Cardiac muscle cell (in vitro differentiated cells and primary cell): ENCODE data around the gene LAMP1. TPM values are rescaled to one million over a fixed set of nuclear protein-coding genes. Genes with fewer than 3 reads are reported as not detected.

Source experiments
- DNase-seq, 2 donors: peaks; one replicate each; pipeline versions ENCODE4 v3.0.0 to v3.0.0-alpha.2; 2010 to 2017; ENCODE audit warnings: low read depth in 1 of 2, low spot score in 1 of 2
- H3K27ac ChIP-seq: fragments of 200-600 bp; sonication (generic); 2 replicates; pipeline ENCODE4 v1.5.1; 2016
- H3K27me3 ChIP-seq: fragments of 200-600 bp; sonication (generic); 2 replicates; pipeline ENCODE4 v1.6.0; 2016; ENCODE audit warnings: control low read depth
- H3K36me3 ChIP-seq: fragments of 200-600 bp; sonication (generic); 2 replicates; pipeline ENCODE4 v1.5.1; 2016; ENCODE audit warnings: control low read depth
- H3K4me1 ChIP-seq: fragments of 200-600 bp; sonication (generic); 2 replicates; pipeline ENCODE4 v1.8.1; 2017; ENCODE audit warnings: low read depth, mild to moderate bottlenecking, mixed run types
- H3K4me3 ChIP-seq: fragments of 200-600 bp; sonication (generic); 2 replicates; pipeline ENCODE4 v1.5.1; 2016; ENCODE audit warnings: mild to moderate bottlenecking
- H3K9me3 ChIP-seq: fragments of 200-600 bp; sonication (generic); 2 replicates; pipeline ENCODE4 v1.5.1; 2017; ENCODE audit warnings: low read depth, mild to moderate bottlenecking, control low read depth
- CTCF ChIP-seq: IDR thresholded peaks from 2 replicates; pipeline ENCODE4 v1.5.1; 2012; ENCODE audit warnings: low read depth, mild to moderate bottlenecking, low read length
- polyA plus RNA-seq: library from polyadenylated mRNA; unstranded; fragments of >200 nt; fragmentation: Nextera tagmentation; extraction: Ambion mirVana; gene quantifications from 2 replicates; pipeline ENCODE4 v1.2.1, GENCODE V29; 2016
- total RNA-seq: library from RNA; depleted of rRNA; stranded (reverse); fragments of >200 nt; gene quantifications from 2 replicates; pipeline ENCODE4 v1.2.3, GENCODE V29; 2016

LAMP1 gene
- total and polyA plus RNA-seq, 2 experiments from 2014 or later, result 43.8 to 83.7 TPM

- no peaks in the 10 kb centered on the region for H3K27me3 ChIP-seq
- no peaks in the 10 kb centered on the region for H3K4me1 ChIP-seq
- peaks cover 15% of the 10 kb centered on the region for H3K36me3 ChIP-seq
- H3K9me3 ChIP-seq, result no peaks in the 10 kb centered on the region
- no peak overlapping the region for H3K27ac ChIP-seq
- no peak for TF ChIP-seq CTCF
- no peak overlapping the region for H3K4me3 ChIP-seq
- DNase-seq, result no peak
Observed at GRCh38 chr13:113267642-113268405, 29.2 kb upstream of the LAMP1 start.

GRCh38 chr13:113272031-113272430 lies 25.0 kb upstream of the LAMP1 start:
- no peaks in the 10 kb centered on the region for H3K9me3 ChIP-seq
- no peaks in the 10 kb centered on the region for H3K36me3 ChIP-seq
- no peaks in the 10 kb centered on the region for H3K4me1 ChIP-seq
- no peak for TF ChIP-seq CTCF
- no peaks in the 10 kb centered on the region for H3K27me3 ChIP-seq
- DNase-seq, result no peak
- H3K27ac ChIP-seq, result no peak overlapping the region
- H3K4me3 ChIP-seq, result no peak overlapping the region

- no peaks in the 10 kb centered on the region for H3K9me3 ChIP-seq
- no peak for DNase-seq
- no peak overlapping the region for H3K4me3 ChIP-seq
- H3K27me3 ChIP-seq, result no peaks in the 10 kb centered on the region
- no peaks in the 10 kb centered on the region for H3K36me3 ChIP-seq
- no peak for TF ChIP-seq CTCF
- no peak overlapping the region for H3K27ac ChIP-seq
- no peaks in the 10 kb centered on the region for H3K4me1 ChIP-seq
Observed at GRCh38 chr13:113272701-113273181, 24.3 kb upstream of the LAMP1 start.

GRCh38 chr13:113273321-113273720 lies 23.7 kb upstream of the LAMP1 start:
- H3K9me3 ChIP-seq, result no peaks in the 10 kb centered on the region
- H3K4me1 ChIP-seq, result no peaks in the 10 kb centered on the region
- H3K27me3 ChIP-seq, result no peaks in the 10 kb centered on the region
- H3K4me3 ChIP-seq, result no peak overlapping the region
- TF ChIP-seq CTCF, result no peak
- no peak overlapping the region for H3K27ac ChIP-seq
- DNase-seq, result no peak
- no peaks in the 10 kb centered on the region for H3K36me3 ChIP-seq

DNA sequence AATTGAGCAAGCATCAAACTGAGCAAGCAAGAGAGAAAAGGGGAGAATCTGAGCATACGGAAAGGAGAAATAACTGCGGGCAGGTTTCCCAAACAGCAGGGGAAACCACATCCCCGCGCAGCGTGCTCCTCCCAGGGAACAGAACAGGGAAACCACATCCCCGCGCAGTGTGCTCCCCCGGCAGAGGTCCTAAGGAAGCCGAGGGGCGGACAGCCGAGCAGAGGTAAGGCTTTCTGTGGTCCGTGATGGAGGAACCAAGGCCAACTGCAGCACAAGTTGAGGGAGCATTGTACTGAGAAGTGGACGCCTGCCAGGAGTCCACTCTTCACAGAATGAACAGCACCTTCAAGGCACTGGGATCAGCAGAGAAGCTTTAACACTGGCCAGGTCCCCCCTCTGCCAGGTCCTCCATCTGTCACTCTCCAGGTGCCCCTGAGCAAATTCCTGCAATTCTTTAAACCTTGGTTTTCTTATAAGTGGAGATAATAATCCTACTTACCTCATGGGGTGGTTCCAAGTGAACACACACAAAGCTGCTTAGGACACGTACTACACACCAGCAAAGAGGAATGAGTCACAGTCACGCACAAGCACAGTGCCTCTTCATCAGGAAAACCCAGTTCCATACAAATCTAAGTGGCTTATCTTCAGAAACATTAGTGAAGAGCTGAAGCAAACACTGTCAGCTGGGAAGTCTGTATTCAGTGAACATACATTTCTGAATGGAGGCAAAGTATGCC lies 23.0 kb upstream of the LAMP1 start:
- TF ChIP-seq CTCF, result no peak
- Histone ChIP-seq H3K4me1 (no peaks in the 10 kb centered on the region), H3K4me3 (no peak overlapping the region), H3K36me3 (no peaks in the 10 kb centered on the region), H3K27ac (no peak overlapping the region), H3K9me3 (no peaks in the 10 kb centered on the region), H3K27me3 (no peaks in the 10 kb centered on the region)
- peak in 1 of 2 donors; percentile 68 for DNase-seq
